PC-3 (cell line): ENCODE results near the gene OR3A3. TPM values are rescaled to one million over a fixed set of nuclear protein-coding genes. Genes with fewer than 3 reads are reported as not detected.

Experiments used
- ATAC-seq: fragments of 200-7000 bp; cut with Tn5 transposase; 2 replicates; pipeline ENCODE4 v1.9.1; 2020; ENCODE audit warnings: mild to moderate bottlenecking, moderate library complexity
- BruUV-seq: library from RNA; stranded (reverse); fragments of 400-500 nt; replicated peaks from 2 replicates; lab custom pipeline; 2021; lab: Mats Ljungman, UMichigan
- CTCF ChIA-PET: fragments of 300-600 bp; sonication (Branson Sonifier 250); formaldehyde crosslinking; loops from one replicate; lab custom pipeline; 2022; ENCODE audit warnings: antibody characterized with exemption; lab: Charles Lee
- POLR2A ChIA-PET: fragments of 300-600 bp; sonication (Branson Sonifier 250); formaldehyde crosslinking; loops from one replicate; lab custom pipeline; 2022; ENCODE audit warnings: antibody characterized with exemption; ENCODE audit not compliant: unreplicated experiment; lab: Charles Lee
- DNase-seq: peaks from one replicate; pipeline ENCODE4 v3.0.0-alpha.2; 2015
- H2AFZ ChIP-seq: fragments of 300-600 bp; sonication (generic); 2 replicates; pipeline ENCODE4 v1.6.0; 2016; ENCODE audit warnings: antibody characterized with exemption, low read length
- H3F3A ChIP-seq: fragments of 300-600 bp; sonication (generic); one replicate; pipeline ENCODE4 v1.6.0; 2017; ENCODE audit warnings: antibody characterized with exemption, low read length, control low read depth, mild to moderate bottlenecking; ENCODE audit not compliant: unreplicated experiment
- H3K27ac ChIP-seq: fragments of 300-600 bp; sonication (generic); 2 replicates; pipeline ENCODE4 v1.5.1; 2016; ENCODE audit warnings: mild to moderate bottlenecking, low read length
- H3K27me3 ChIP-seq: fragments of 300-600 bp; sonication (generic); 2 replicates; pipeline ENCODE4 v1.6.1; 2016; ENCODE audit warnings: low read length, mixed read lengths
- H3K36me3 ChIP-seq: fragments of 300-600 bp; sonication (generic); 2 replicates; pipeline ENCODE4 v1.6.1; 2016; ENCODE audit warnings: low read depth, mixed run types, low read length, mixed read lengths
- H3K4me1 ChIP-seq: fragments of 300-600 bp; sonication (generic); 2 replicates; pipeline ENCODE4 v1.5.1; 2016; ENCODE audit warnings: low read length; ENCODE audit not compliant: insufficient read depth
- H3K4me2 ChIP-seq: fragments of 300-600 bp; sonication (generic); 2 replicates; pipeline ENCODE4 v1.6.0; 2016; ENCODE audit warnings: low read length
- H3K4me3 ChIP-seq: fragments of 300-600 bp; sonication (generic); 2 replicates; pipeline ENCODE4 v1.5.1; 2016; ENCODE audit warnings: mild to moderate bottlenecking, low read length, mixed read lengths
- H3K79me2 ChIP-seq: fragments of 300-600 bp; sonication (generic); 2 replicates; pipeline ENCODE4 v1.6.1; 2017; ENCODE audit warnings: low read length, mixed read lengths
- H3K9ac ChIP-seq: fragments of 300-600 bp; sonication (generic); 2 replicates; pipeline ENCODE4 v1.6.0; 2016; ENCODE audit warnings: mild to moderate bottlenecking, low read length
- H3K9me2 ChIP-seq: fragments of 300-600 bp; sonication (generic); replicated peaks from 2 replicates; pipeline ENCODE4 v1.6.1; 2016; ENCODE audit warnings: mixed run types, low read length, mixed read lengths
- H3K9me3 ChIP-seq: fragments of 300-600 bp; sonication (generic); 2 replicates; pipeline ENCODE4 v1.6.1; 2016; ENCODE audit warnings: low read length, mixed read lengths
- H4K20me1 ChIP-seq: fragments of 300-600 bp; sonication (generic); 2 replicates; pipeline ENCODE4 v1.6.1; 2016; ENCODE audit warnings: low read length, mixed read lengths
- CTCF ChIP-seq: fragments of 300-600 bp; sonication (generic); conservative IDR thresholded peaks from 2 replicates; pipeline ENCODE4 v1.5.1; 2017; ENCODE audit warnings: antibody characterized with exemption, low read depth, mild to moderate bottlenecking, low read length
- EZH2 ChIP-seq: fragments of 300-600 bp; sonication (generic); IDR thresholded peaks from one replicate; pipeline ENCODE4 v1.6.1; 2017; ENCODE audit warnings: antibody characterized with exemption, mild to moderate bottlenecking, low read length; ENCODE audit not compliant: unreplicated experiment
- EZH2phosphoT487 ChIP-seq: fragments of 300-600 bp; sonication (generic); IDR thresholded peaks from 2 replicates; pipeline ENCODE4 v1.6.1; 2018; ENCODE audit warnings: mild to moderate bottlenecking, antibody characterized with exemption, low read length, borderline replicate concordance
- intact Hi-C: fragments of 100-400 bp; cut with micrococcal nuclease; formaldehyde crosslinking; loops from 2 replicates; pipeline ENCODE4 v1.9.0; 2023
- total RNA-seq: library from RNA; depleted of rRNA; stranded (reverse); fragments of >200 nt; gene quantifications from 2 replicates; pipeline ENCODE4 v1.2.3, GENCODE V29; 2014

Gene OR3A3
- total RNA-seq, 1 experiment from 2014 or later = not detected

GRCh38 chr17:3433741-3434140 is 22.6 kb downstream of the OR3A3 start, which contains the start of gene OR1E2:
TSS of gene OR1E2 (minus strand) at chr17:3433841. CDS start at chr17:3433841, 0 bp downstream.
- Histone ChIP-seq H3K27me3 (peaks cover 22% of the 10 kb centered on the region), H3K4me2 (no peak within 1 kb of the TSS), H3K4me3 (no peak within 1 kb of the TSS), H3K4me1 (no peaks in the 10 kb centered on the region), H3K27ac (no peak within 1 kb of the TSS), H2AFZ (no peak within 1 kb of the TSS), H3K36me3 (no peaks in the 10 kb centered on the region), H3K79me2 (no peaks in the 10 kb centered on the region), H4K20me1 (no peaks in the 10 kb centered on the region), H3K9ac (no peak within 1 kb of the TSS), H3K9me2 (no peaks in the 10 kb centered on the region), H3K9me3 (no peaks in the 10 kb centered on the region), H3F3A (no peaks in the 10 kb centered on the region)
- intact Hi-C loops = no loop called here
- ATAC-seq = no peak
- no peak for DNase-seq
- POLR2A ChIA-PET = no interaction called here
- no TSS peak for BruUV-seq
- CTCF ChIA-PET = no interaction called here
- TF ChIP-seq EZH2phosphoT487 (no peak), CTCF (no peak), EZH2 (no peak)

DNA sequence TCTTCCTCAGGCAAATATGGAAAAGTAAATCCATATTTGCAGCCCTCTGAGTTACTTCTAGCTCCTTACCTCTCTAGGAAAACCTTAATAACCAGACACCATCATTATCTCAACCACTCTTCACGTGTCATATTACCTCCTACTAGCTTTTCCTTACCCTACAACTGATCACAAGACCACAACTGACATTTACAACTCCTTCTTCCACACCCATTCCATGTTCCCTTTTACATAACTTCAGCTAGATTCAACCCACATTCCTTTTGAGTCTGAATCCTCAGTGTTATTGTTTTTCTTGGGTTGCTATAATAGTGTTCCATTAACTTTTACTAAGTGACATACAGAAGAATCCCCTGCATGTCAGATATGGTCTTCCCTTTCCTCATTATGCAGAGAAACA is 27.2 kb downstream of the OR3A3 start:
- no peaks in the 10 kb centered on the region for H3K9me3 ChIP-seq
- no peak overlapping the region for H3K4me3 ChIP-seq
- no peak overlapping the region for H3K4me2 ChIP-seq
- no peaks in the 10 kb centered on the region for H3K36me3 ChIP-seq
- H3K9ac ChIP-seq = no peak overlapping the region
- H3K27me3 ChIP-seq = peaks cover 28% of the 10 kb centered on the region
- no peak overlapping the region for H2AFZ ChIP-seq
- ChIA-PET POLR2A (no interaction called here), CTCF (no interaction called here)
- BruUV-seq = no TSS peak
- H3F3A ChIP-seq = no peaks in the 10 kb centered on the region
- no peaks in the 10 kb centered on the region for H3K4me1 ChIP-seq
- no peak for DNase-seq
- H3K27ac ChIP-seq = no peak overlapping the region
- H3K79me2 ChIP-seq = no peaks in the 10 kb centered on the region
- intact Hi-C loops = no loop called here
- no peaks in the 10 kb centered on the region for H4K20me1 ChIP-seq
- H3K9me2 ChIP-seq = no peaks in the 10 kb centered on the region
- TF ChIP-seq EZH2 (no peak), CTCF (no peak), EZH2phosphoT487 (no peak)
- no peak for ATAC-seq

- H3K4me1 ChIP-seq = no peaks in the 10 kb centered on the region
- H3K4me3 ChIP-seq = no peak overlapping the region
- H3F3A ChIP-seq = no peaks in the 10 kb centered on the region
- no peak for ATAC-seq
- intact Hi-C loops = no loop called here
- H3K9me2 ChIP-seq = no peaks in the 10 kb centered on the region
- H3K27me3 ChIP-seq = peaks cover 22% of the 10 kb centered on the region
- no peaks in the 10 kb centered on the region for H4K20me1 ChIP-seq
- TF ChIP-seq EZH2 (no peak), EZH2phosphoT487 (no peak), CTCF (no peak)
- H3K27ac ChIP-seq = no peak overlapping the region
- H3K79me2 ChIP-seq = no peaks in the 10 kb centered on the region
- ChIA-PET CTCF (no interaction called here), POLR2A (no interaction called here)
- no TSS peak for BruUV-seq
- H3K4me2 ChIP-seq = no peak overlapping the region
- no peaks in the 10 kb centered on the region for H3K9me3 ChIP-seq
- H3K36me3 ChIP-seq = no peaks in the 10 kb centered on the region
- no peak overlapping the region for H2AFZ ChIP-seq
- no peak for DNase-seq
- H3K9ac ChIP-seq = no peak overlapping the region
Measured at GRCh38 chr17:3440451-3440850, 29.3 kb downstream of the OR3A3 start.
